T-helper 2 cell treated with Interferon-gamma antibody and Interleukin-4, amounts not matched to agents 100 ng/mL and 5 ng/mL, for 36 hours (primary cell): ENCODE measurements around the gene COL7A1. TPM values are rescaled to one million over a fixed set of nuclear protein-coding genes. Genes with fewer than 3 reads are reported as not detected.

Experiments
- intact Hi-C: fragments of 100-400 bp; cut with micrococcal nuclease; formaldehyde crosslinking; loops from one replicate; pipeline ENCODE4 v1.15.1; 2023
- total RNA-seq: library from RNA; stranded (reverse); gene quantifications from 2 replicates; pipeline ENCODE4 v1.2.3, GENCODE V29; 2022

The COL7A1 gene
- total RNA-seq, 1 donor from 2014 or later, result 1.5 TPM

DNA sequence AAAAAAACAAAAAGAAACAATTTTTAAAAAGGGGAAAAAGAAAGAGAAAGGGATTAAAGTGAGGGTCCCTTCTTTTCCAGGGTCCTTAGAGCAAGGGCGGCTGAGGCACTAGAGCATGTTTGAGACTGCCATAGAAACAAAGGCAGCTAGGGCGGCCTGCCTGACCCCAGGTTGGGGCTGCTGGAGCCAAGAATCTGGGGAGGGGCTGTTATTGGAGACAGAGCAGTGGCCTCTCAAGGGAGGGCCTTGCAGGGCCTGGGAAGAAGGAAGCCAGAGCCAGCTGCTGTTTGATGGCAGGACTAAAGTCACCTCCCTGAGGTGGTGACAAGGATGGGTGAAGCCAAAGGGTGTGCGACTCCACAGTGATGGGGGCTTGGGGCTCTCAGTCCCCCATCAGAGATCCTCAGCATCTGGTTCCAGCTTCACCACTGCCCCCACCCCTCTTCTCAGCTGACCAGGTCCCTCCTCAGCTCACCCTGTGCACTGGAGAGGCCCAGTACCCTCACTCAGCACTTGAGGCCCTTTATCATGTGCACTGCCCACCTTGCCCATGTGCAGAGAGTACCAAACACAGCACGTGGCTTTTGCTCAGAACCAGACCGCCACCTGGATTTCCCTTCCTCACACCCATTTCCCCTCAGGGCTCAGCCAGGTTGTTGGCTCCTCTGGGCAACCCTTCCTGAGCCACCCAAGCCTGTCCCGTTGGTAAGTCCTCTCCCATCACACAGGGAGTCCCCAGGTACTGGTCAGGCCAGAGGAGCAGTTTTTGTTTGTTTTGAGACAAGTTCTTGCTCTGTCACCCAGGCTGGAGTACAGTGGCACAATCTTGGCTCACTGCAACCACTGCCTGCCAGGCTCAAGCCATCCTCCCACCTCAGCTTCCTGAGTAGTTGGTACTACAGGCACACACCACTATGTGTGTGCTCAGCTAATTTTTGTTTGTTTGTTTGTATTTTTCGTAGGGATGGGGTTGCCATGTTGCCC lies 24.7 kb upstream of the COL7A1 start:
- intact Hi-C loops, result no loop called here

GRCh38 chr3:48617559-48617958 lies 22.4 kb upstream of the COL7A1 start:
- intact Hi-C loops, result no loop called here

GRCh38 chr3:48614044-48614443 lies 18.9 kb upstream of the COL7A1 start:
- intact Hi-C loops, result no loop called here

- intact Hi-C loops, result no loop called here
Observed at GRCh38 chr3:48612309-48612708, 17.2 kb upstream of the COL7A1 start.

DNA sequence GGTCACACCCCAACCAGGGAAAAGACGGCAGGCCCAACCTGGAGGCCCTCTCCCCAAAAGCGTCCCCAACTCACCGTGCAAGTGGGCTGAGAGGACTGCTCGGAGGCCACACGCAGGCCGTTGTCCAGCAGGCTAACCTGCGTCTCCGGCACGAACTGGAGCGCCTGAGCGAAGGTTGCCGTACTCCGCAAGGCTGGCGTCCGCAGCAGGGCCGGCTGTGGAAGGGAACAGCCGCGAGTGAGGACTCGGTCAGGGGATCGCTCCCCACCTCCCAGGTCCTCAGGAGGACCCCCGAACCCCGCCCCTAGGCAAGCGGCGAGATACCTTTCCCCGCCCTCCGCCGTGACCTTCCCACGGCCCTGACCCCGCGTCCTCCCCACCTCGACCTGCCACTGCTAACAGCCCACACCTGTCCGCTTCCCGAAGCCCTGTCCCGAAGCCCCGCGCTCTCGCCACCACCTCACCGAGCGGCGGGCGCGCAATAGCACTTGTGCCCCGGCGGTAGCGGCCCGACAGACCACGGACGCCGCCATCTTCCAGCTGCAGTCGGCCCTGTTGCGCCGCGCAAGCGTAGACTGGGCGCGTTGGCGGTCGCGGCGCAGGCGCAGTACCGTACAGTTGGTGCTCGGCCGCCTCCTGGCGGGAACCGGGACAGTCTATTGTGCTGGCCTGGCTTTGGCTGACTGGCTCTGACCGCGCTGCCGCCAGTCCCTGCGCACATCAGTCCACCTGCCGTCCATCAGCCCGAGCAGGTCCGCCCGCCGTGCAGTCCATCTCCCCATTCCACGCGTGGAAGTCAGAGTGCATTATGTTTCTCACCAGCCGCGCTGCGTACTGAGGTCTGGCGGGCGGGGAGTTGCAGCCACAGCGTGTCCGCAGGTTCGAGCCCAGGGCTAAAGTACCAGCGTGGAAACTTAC lies 14.2 kb upstream of the COL7A1 start, which contains the start of gene UQCRC1:
Gene UQCRC1 (minus strand): TSS at position 559 of the 918 bp plus-strand sequence. CDS start 26 bp downstream, at position 533.
- intact Hi-C loops, result loop anchor here (1.0 to 5.0 kb wide), 5 partner anchors 26 to 398 kb away; partner anchors contain the start of genes NCKIPSD, SLC26A6 and WDR6

- intact Hi-C loops, result loop anchor here (5.0 kb wide), 1 partner anchor 400 kb away; the partner anchor contains the start of gene WDR6
Observed at GRCh38 chr3:48607519-48607918, 12.4 kb upstream of the COL7A1 start.

GRCh38 chr3:48601622-48601994 lies 6.5 kb upstream of the COL7A1 start:
- intact Hi-C loops, result no loop called here

DNA sequence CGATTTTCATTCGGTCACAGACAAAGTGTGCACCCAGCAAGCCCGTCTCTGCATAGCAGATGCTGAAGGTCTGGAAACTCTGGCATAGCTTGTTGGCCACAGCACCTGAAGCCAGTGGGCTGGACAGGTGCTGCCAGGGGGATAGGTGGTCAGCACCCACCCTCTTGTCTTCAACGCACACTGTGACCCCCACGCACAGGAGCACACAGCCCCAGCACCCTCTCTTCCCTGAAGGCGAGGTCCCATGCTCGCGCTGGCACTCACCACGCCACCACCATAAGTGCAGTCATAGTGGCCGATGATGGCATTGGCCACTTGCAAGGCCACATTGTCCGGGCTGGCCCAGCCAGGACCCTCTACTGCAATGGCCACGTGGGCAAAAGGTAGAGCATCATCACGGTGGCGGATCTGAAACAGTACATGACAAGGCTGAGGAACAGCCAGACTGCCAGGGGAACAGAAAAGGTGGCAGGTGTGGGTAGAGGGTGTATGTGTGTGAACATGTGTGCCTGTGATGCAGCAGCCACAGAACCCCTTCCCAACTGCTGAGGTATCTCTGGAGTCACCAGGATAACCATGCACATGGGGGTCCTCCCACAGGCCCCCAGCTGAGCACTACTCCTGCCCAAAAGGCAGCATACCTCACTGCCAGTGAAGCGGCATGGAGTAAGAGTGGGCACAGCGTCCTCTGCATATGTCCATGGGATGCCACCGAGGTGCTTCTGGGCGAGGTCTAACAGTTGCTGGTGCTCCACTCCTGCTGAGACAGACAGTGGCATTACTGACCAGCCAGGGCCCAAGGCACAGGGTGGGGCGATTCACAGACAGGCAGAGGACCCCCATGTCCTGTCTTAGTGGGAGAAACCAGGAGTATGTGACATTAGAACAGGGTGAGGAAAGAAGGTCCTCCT lies 5.8 kb upstream of the COL7A1 start:
- intact Hi-C loops, result no loop called here

GRCh38 chr3:48599509-48600285 lies 4.6 kb upstream of the COL7A1 start:
- intact Hi-C loops, result no loop called here

DNA sequence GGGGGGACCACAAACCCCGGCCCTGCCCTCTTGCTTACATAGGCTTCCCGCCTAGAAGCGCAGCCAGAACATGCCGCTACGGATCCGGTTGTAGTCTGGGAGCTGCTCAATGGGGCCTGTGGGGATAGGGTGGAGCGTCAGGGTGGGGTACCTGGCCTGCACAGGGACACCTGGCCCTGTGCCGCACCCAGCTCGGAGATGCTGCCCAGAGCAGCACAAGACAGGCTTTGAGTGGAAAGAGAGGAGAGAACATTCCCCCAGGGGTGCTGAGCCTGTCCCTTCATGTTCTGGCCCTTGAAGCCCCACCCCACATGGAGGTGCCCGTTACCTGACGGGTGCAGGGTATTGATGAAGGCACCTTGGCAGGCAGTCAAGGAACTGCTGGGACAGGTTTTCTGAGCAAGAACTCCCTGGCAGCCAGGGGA lies 4.0 kb upstream of the COL7A1 start:
- intact Hi-C loops, result no loop called here

DNA sequence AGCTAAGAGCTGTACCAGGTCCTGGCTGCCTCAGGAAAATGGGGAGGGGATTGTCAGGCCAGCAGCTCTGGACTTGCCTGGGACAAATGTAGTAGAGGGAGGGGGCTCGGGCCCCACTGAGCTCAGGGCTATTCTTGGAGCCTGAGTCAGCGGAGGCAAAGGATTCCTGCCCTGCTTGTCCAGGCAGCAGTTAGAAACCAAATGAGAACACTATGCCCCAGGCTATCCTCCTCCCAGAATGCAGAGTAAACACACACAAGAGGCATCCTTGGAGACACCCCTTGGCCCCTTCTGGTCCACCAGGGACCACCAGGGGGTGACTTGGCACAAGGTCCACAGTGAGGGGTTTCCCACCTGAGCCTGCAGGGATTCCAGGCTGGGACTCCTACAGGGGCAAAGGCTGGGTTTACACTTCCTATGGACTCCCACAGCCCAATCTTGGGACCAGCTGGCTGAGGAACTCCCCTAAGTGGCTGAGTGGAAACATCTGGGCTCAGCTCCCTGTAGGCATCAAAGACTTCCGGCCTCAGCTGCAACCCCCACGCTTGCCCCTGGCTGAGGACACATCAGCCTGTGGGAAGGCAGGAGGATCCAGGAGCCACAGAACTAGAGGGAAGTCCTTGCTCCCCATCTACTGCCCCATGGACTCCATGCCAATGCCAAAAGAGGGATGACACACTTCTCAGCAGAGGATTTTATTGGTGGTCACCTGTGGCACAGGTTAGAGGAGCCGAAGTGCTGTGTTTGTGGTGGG lies 3.4 kb upstream of the COL7A1 start:
- intact Hi-C loops, result no loop called here

DNA sequence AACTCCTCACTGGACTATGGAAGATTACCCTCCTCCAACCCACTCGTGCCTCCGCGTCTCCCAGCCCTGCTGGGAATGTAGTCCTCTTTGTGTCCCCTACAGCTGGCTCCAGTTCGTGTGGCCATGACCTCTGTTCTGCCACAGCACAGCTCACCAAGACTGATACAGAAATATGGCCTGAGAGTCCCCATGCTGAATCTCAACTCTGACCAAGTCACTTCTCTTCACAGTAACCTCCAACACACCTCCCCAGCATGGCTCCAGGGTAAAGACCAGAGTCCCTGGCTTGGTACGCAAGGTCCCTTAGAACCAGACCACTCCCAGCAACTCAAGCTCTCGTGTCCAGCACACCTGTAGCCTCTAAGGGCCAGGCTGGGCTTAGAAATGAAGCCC lies 2.3 kb upstream of the COL7A1 start:
- intact Hi-C loops, result no loop called here

DNA sequence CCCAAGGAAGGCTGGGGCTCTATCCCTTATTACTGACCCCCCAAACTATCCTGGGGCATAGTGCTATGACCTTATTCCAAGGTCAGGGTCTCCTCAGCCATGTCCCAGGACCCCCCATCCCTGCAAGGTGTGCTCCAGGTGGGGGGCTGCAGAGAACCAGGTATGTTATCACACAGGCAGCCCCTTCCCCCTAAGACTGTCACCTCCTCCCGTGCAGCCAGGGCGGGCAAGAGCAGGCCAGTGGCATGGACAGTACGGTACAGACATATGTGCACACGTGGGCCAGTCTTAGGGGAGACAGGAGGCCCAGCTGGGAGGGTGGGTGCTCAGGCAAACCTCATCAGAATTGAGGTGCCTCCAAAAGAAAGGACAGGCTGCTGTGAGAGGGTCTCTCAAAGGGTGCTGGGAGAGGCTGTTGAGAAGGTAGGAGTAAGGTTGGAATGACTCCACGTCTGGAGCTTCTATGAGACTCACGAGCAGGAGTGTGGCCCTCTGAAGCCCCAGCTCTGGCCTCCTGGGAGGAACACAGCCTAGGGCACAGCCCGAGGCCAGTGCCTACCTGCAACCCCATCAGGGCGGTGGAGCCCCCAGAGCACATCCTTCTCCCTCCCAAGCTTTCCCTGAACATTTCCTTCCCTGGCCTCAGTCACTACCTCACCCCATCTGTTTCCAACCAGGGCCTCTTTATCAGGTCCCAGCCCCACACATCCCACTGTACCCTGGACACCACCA lies 1.7 kb upstream of the COL7A1 start:
- intact Hi-C loops, result no loop called here

DNA sequence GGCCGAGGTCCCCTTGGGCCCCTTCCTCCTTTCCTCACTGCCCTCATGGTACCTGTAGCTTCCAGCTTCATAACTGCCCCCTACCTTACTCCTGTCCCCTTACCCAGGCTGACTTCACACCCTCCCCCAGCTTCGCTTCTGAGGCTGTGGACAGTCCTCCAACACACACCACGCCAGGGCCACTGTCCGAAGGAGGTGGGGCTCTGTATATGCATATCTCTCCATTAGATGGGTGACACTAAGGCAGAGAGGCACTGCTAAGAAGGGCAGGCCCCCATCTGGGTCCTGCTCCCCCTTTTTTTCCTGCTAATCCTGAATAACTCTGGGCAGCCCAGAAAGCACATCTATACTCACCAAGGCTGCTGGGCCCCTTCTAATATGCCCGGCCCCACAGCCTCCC lies 1.0 kb upstream of the COL7A1 start:
- intact Hi-C loops, result no loop called here

- intact Hi-C loops, result no loop called here
Observed at GRCh38 chr3:48595526-48596121, 495 bp upstream of the COL7A1 start.

DNA sequence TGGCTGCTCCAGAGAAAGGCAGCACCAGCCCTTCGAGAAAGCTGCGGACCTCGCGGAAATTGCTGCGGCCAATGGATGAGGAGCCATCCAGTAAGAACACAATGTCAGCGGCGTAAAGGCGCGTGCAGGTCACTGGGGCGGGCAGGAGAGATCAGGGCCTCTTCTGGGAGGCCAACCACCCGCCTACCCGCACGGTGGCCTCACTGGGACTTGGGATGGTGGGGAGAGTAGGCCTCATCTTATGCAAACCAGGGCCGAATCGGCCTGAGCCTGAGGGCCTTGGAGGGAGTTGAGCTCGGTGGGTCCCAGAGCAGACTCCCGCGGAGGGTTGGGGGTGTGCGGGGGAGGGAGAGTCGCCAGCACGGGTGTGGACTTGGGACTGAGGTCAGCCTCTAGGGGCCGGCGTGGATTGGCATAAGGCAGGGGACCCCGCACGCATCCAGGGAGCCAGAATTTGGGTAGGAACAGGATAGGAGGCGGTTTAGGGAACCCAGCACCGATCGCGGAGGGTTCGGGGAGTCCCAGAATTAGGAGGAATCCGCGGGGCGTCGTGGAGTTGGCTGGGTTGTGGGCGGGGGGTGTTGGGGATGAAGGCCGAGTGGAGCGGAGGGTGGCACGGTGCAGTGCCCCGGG lies 596 bp downstream of the COL7A1 start:
- intact Hi-C loops, result no loop called here

GRCh38 chr3:48593337-48593736 lies 1.8 kb downstream of the COL7A1 start:
- intact Hi-C loops, result no loop called here
